Panc1 (cell line): ENCODE measurements around the gene L3MBTL2. TPM values are rescaled to one million over a fixed set of nuclear protein-coding genes. Genes with fewer than 3 reads are reported as not detected.

ENCODE experiments used
- ATAC-seq: fragments of 200-7000 bp; cut with Tn5 transposase; 2 replicates; pipeline ENCODE4 v1.9.1; 2020; ENCODE audit warnings: mild to moderate bottlenecking, moderate library complexity
- Bru-seq: library from RNA; stranded (reverse); fragments of 400-500 nt; gene quantifications from one replicate; lab custom pipeline; 2021; lab: Mats Ljungman, UMichigan
- BruChase-seq, 2 experiments: library from RNA; stranded (reverse); fragments of 400-500 nt; gene quantifications; one replicate each; lab custom pipeline; 2021; lab: Mats Ljungman, UMichigan
- BruUV-seq: library from RNA; stranded (reverse); fragments of 400-500 nt; replicated peaks from 2 replicates; lab custom pipeline; 2021; lab: Mats Ljungman, UMichigan
- CTCF ChIA-PET: fragments of 300-600 bp; sonication (Branson Sonifier 250); formaldehyde crosslinking; loops from one replicate; lab custom pipeline; 2022; ENCODE audit warnings: antibody characterized with exemption; lab: Charles Lee
- POLR2A ChIA-PET: fragments of 300-600 bp; sonication (Branson Sonifier 250); formaldehyde crosslinking; loops from one replicate; lab custom pipeline; 2022; ENCODE audit warnings: antibody characterized with exemption; lab: Charles Lee
- DNase-seq: peaks from one replicate; pipeline ENCODE4 v3.0.0-alpha.2; 2010; ENCODE audit warnings: low read depth, low spot score
- H3K27ac ChIP-seq: 2 replicates; pipeline ENCODE4 v1.5.1; 2011; ENCODE audit warnings: mild to moderate bottlenecking, low read length, inconsistent platforms
- H3K27me3 ChIP-seq: fragments of 200-500 bp; sonication (Bioruptor generic); 2 replicates; pipeline ENCODE4 v1.6.0; 2014; ENCODE audit warnings: low read length, inconsistent platforms; ENCODE audit not compliant: control insufficient read depth, insufficient read depth
- H3K36me3 ChIP-seq: fragments of 200-500 bp; sonication (Bioruptor generic); 2 replicates; pipeline ENCODE4 v1.5.1; 2014; ENCODE audit warnings: inconsistent platforms, mild to moderate bottlenecking, low read length, moderate library complexity; ENCODE audit not compliant: control insufficient read depth, insufficient read depth
- H3K4me1 ChIP-seq: 2 replicates; pipeline ENCODE4 v1.5.1; 2011; ENCODE audit warnings: inconsistent platforms, mild to moderate bottlenecking, low read length, moderate library complexity; ENCODE audit not compliant: control insufficient read depth, insufficient read depth
- H3K4me3 ChIP-seq, 2 experiments: 2 replicates each; pipeline ENCODE4 v1.5.1; 2011 to 2012; ENCODE audit warnings: low read depth in 2 of 2, low read length in 2 of 2, mild to moderate bottlenecking in 2 of 2, inconsistent platforms in 1 of 2, moderate library complexity in 1 of 2
- H3K9me3 ChIP-seq: fragments of 200-500 bp; sonication (Bioruptor generic); 2 replicates; pipeline ENCODE4 v1.5.1; 2014; ENCODE audit warnings: low read depth, mild to moderate bottlenecking, inconsistent platforms, low read length, moderate library complexity; ENCODE audit not compliant: control insufficient read depth, insufficient read depth
- POLR2AphosphoS5 ChIP-seq: IDR thresholded peaks from 2 replicates; pipeline ENCODE4 v1.6.1; 2012; ENCODE audit warnings: mild to moderate bottlenecking, low read depth, low read length, moderate library complexity
- SIN3A ChIP-seq: IDR thresholded peaks from 2 replicates; pipeline ENCODE4 v1.6.1; 2012; ENCODE audit warnings: low read depth, mild to moderate bottlenecking, low read length, moderate library complexity, borderline replicate concordance; ENCODE audit not compliant: insufficient read depth
- in situ Hi-C: cut with HindIII; loops from 2 replicates; pipeline ENCODE4 v1.10.0; 2016; ENCODE audit warnings: low sequenced_read_pairs, low pct_unique_long_range_greater_than_20kb
- intact Hi-C: fragments of 100-400 bp; cut with micrococcal nuclease; formaldehyde crosslinking; loops from one replicate; pipeline ENCODE4 v1.10.0; 2022; ENCODE audit not compliant: unreplicated experiment
- long read RNA-seq: library from polyadenylated mRNA; unstranded; transcript quantifications from one replicate; pipeline ENCODE4 v2.0.0, GENCODE V29; 2021; ENCODE audit not compliant: unreplicated experiment
- polyA plus RNA-seq: library from polyadenylated mRNA; unstranded; fragments of >200 nt; gene quantifications from one replicate; pipeline ENCODE4 v1.2.1, GENCODE V29; 2012; ENCODE audit warnings: missing spikeins; ENCODE audit not compliant: insufficient read length
- total RNA-seq: library from RNA; stranded (reverse); gene quantifications from one replicate; pipeline ENCODE4 v1.2.1, GENCODE V29; 2021; ENCODE audit not compliant: unreplicated experiment
- TF ChIP-seq, protein P1 (sequence below): fragments of 450-650 bp; IDR thresholded peaks from 2 replicates; pipeline ENCODE4 v1.5.1; 2017; ENCODE audit warnings: mild to moderate bottlenecking
- TF ChIP-seq, protein P2 (sequence below), 2 experiments: IDR thresholded peaks; 2 replicates each; pipeline ENCODE4 v1.6.1; 2011 to 2012; ENCODE audit warnings: low read depth in 2 of 2, control low read depth in 1 of 2, low read length in 1 of 2, mild to moderate bottlenecking in 1 of 2, moderate library complexity in 1 of 2; ENCODE audit not compliant: insufficient read depth in 1 of 2

The L3MBTL2 gene
- 26.6 TPM for total RNA-seq
- polyA plus RNA-seq = 24.9 TPM
- Bru-seq, nascent RNA = percentile 61 among the genes with signal in this experiment
- percentile 71 among the genes with signal in this experiment for BruChase-seq, experiment 1, labeled RNA remaining after a 2-hour chase
- percentile 75 among the genes with signal in this experiment for BruChase-seq, experiment 2, labeled RNA remaining after a 6-hour chase
- long read RNA-seq, transcript L3MBTL2-201 (17 exons, 3,296 nt) = major isoform, 23 of 58 reads
- long read RNA-seq, partial matches to known transcripts = 24 of 58 reads
- long read RNA-seq, other reads (novel, unspliced or antisense) = 10 of 58 reads

DNA sequence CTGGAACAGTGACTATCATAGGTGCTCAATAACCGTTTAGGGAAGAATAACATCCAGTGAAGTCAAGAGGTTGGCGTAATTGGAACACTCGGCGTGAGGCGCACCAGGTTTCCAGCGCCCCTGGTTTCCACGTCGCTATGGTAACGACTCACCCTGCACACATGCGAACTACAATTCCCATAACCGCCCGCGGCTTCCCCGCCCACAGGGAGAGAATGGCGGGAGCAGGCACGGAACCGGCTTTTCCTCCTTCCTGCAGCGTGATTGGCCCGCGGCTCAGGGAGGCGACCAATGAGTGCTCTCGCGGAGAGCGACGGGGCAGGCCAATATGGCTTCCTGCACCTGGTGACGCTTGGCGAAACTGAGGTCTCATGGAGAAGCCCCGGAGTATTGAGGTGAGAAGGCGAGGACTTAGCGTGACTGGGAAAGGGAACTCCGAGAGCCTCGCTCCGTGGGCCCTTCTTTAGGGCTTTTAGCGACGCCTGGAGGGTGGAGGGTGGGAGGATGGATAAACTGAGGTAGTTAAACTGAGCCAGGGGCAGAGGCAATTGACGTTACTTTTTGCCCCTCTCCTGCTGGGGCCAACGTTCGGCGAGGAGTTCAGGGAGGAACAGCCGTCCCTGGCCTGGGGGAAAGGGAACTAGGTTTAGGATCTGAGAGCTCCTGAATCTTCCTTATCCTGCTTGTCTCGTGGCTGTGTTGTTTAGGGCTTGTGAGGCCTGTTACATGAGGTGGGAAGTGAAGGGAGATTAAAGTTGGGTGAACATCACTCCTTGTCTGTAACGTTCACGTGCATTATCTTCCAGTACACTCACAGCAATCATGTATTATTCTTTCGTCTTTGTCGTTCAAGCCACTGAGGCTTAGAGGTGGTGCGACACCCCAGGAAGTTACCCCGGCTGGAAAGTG is at the start of gene L3MBTL2:
TSS of gene L3MBTL2 (plus strand) at position 321 of the 909 bp plus-strand sequence. CDS start at position 372, 51 bp downstream.
- ChIA-PET CTCF (no interaction called here), POLR2A (interaction anchor here (0.5 kb wide), 1 partner anchor 38 kb away, joined by 6 read pairs; no protein-coding TSS in a partner anchor)
- Histone ChIP-seq H3K4me1 (no peaks in the 10 kb centered on the region), H3K27ac (peak within 1 kb of the TSS; percentile 96), H3K27me3 (no peaks in the 10 kb centered on the region), H3K36me3 (no peaks in the 10 kb centered on the region; the same call in 1 of the 2 replicates), H3K9me3 (no peaks in the 10 kb centered on the region), H3K4me3 (peak within 1 kb of the TSS; percentile 75 to 92)
- peak; percentile 68 for TF ChIP-seq POLR2AphosphoS5
- TF ChIP-seq SIN3A = no peak
- ATAC-seq (peak; percentile 100), DNase-seq (peak; percentile 70)
- in situ Hi-C loops = no loop called here
- TSS peak; percentile 94 for BruUV-seq
- intact Hi-C loops = no loop called here

DNA sequence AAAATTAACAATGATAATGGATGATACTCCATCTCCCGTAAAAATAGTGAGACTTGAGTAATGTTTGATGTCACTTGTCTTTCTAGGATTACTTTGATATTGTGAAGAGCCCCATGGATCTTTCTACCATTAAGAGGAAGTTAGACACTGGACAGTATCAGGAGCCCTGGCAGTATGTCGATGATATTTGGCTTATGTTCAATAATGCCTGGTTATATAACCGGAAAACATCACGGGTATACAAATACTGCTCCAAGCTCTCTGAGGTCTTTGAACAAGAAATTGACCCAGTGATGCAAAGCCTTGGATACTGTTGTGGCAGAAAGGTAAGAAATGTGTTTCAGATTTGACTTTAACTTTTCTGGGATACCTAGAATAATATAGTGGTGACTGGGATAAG is 48.0 kb upstream of the L3MBTL2 start:
- no peak for ATAC-seq
- intact Hi-C loops = no loop called here
- Histone ChIP-seq H3K36me3 (peaks cover 25% of the 10 kb centered on the region), H3K9me3 (no peaks in the 10 kb centered on the region), H3K4me3 (no peak overlapping the region), H3K4me1 (no peaks in the 10 kb centered on the region), H3K27ac (no peak overlapping the region), H3K27me3 (no peaks in the 10 kb centered on the region)
- DNase-seq = no peak
- TF ChIP-seq, protein P1, sequence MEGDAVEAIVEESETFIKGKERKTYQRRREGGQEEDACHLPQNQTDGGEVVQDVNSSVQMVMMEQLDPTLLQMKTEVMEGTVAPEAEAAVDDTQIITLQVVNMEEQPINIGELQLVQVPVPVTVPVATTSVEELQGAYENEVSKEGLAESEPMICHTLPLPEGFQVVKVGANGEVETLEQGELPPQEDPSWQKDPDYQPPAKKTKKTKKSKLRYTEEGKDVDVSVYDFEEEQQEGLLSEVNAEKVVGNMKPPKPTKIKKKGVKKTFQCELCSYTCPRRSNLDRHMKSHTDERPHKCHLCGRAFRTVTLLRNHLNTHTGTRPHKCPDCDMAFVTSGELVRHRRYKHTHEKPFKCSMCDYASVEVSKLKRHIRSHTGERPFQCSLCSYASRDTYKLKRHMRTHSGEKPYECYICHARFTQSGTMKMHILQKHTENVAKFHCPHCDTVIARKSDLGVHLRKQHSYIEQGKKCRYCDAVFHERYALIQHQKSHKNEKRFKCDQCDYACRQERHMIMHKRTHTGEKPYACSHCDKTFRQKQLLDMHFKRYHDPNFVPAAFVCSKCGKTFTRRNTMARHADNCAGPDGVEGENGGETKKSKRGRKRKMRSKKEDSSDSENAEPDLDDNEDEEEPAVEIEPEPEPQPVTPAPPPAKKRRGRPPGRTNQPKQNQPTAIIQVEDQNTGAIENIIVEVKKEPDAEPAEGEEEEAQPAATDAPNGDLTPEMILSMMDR = no peak
- TF ChIP-seq SIN3A = no peak
- no peak for TF ChIP-seq POLR2AphosphoS5
- TF ChIP-seq, protein P2, sequence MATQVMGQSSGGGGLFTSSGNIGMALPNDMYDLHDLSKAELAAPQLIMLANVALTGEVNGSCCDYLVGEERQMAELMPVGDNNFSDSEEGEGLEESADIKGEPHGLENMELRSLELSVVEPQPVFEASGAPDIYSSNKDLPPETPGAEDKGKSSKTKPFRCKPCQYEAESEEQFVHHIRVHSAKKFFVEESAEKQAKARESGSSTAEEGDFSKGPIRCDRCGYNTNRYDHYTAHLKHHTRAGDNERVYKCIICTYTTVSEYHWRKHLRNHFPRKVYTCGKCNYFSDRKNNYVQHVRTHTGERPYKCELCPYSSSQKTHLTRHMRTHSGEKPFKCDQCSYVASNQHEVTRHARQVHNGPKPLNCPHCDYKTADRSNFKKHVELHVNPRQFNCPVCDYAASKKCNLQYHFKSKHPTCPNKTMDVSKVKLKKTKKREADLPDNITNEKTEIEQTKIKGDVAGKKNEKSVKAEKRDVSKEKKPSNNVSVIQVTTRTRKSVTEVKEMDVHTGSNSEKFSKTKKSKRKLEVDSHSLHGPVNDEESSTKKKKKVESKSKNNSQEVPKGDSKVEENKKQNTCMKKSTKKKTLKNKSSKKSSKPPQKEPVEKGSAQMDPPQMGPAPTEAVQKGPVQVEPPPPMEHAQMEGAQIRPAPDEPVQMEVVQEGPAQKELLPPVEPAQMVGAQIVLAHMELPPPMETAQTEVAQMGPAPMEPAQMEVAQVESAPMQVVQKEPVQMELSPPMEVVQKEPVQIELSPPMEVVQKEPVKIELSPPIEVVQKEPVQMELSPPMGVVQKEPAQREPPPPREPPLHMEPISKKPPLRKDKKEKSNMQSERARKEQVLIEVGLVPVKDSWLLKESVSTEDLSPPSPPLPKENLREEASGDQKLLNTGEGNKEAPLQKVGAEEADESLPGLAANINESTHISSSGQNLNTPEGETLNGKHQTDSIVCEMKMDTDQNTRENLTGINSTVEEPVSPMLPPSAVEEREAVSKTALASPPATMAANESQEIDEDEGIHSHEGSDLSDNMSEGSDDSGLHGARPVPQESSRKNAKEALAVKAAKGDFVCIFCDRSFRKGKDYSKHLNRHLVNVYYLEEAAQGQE (IDR thresholded peaks at IDR 0.05; ENCODE audit: insufficient read depth in 1 of 2, low read depth in 2 of 2, low read length in 1 of 2) = no peak
- ChIA-PET CTCF (no interaction called here), POLR2A (interaction anchor here (0.6 kb wide), 1 partner anchor 271 kb away, joined by 11 read pairs; no protein-coding TSS in a partner anchor)
- no TSS peak for BruUV-seq
- in situ Hi-C loops = no loop called here
